ENCODE measurements around the gene CLCN6. TPM values are rescaled to one million over a fixed set of nuclear protein-coding genes. Genes with fewer than 3 reads are reported as not detected.

CLCN6 gene
- total and polyA plus RNA-seq, 2 experiments from 2014 or later, result 22.5 to 31.8 TPM

- TF ChIP-seq, protein P1, sequence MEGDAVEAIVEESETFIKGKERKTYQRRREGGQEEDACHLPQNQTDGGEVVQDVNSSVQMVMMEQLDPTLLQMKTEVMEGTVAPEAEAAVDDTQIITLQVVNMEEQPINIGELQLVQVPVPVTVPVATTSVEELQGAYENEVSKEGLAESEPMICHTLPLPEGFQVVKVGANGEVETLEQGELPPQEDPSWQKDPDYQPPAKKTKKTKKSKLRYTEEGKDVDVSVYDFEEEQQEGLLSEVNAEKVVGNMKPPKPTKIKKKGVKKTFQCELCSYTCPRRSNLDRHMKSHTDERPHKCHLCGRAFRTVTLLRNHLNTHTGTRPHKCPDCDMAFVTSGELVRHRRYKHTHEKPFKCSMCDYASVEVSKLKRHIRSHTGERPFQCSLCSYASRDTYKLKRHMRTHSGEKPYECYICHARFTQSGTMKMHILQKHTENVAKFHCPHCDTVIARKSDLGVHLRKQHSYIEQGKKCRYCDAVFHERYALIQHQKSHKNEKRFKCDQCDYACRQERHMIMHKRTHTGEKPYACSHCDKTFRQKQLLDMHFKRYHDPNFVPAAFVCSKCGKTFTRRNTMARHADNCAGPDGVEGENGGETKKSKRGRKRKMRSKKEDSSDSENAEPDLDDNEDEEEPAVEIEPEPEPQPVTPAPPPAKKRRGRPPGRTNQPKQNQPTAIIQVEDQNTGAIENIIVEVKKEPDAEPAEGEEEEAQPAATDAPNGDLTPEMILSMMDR (IDR thresholded peaks at IDR 0.05; ENCODE audit: low read depth, low read length), result no peak
- Histone ChIP-seq H3K27me3 (no peaks in the 10 kb centered on the region), H3K4me1 (ENCODE audit: low read depth) (peaks cover 31% of the 10 kb centered on the region), H3K4me3 (no peak overlapping the region), H3K27ac (peak overlapping the region; percentile 98), H3K36me3 (peaks cover 25% of the 10 kb centered on the region), H3K9me3 (ENCODE audit: low read depth) (no peaks in the 10 kb centered on the region)
- no peak for DNase-seq (ENCODE audit: low read depth in 1 of 2, low spot score in 1 of 2)
These were observed 11.3 kb upstream of the CLCN6 start for GRCh38 chr1:11794446-11795237.

GRCh38 chr1:11795238-11795890 is 10.6 kb upstream of the CLCN6 start:
- H3K9me3 ChIP-seq (ENCODE audit: low read depth), result no peaks in the 10 kb centered on the region
- TF ChIP-seq, protein P1 (IDR thresholded peaks at IDR 0.05; ENCODE audit: low read depth, low read length), result no peak
- H3K4me3 ChIP-seq, result no peak overlapping the region
- peaks cover 25% of the 10 kb centered on the region for H3K36me3 ChIP-seq
- no peak overlapping the region for H3K27ac ChIP-seq
- H3K4me1 ChIP-seq (ENCODE audit: low read depth), result peaks cover 24% of the 10 kb centered on the region
- no peak for DNase-seq (ENCODE audit: low read depth in 1 of 2, low spot score in 1 of 2)
- no peaks in the 10 kb centered on the region for H3K27me3 ChIP-seq

DNA sequence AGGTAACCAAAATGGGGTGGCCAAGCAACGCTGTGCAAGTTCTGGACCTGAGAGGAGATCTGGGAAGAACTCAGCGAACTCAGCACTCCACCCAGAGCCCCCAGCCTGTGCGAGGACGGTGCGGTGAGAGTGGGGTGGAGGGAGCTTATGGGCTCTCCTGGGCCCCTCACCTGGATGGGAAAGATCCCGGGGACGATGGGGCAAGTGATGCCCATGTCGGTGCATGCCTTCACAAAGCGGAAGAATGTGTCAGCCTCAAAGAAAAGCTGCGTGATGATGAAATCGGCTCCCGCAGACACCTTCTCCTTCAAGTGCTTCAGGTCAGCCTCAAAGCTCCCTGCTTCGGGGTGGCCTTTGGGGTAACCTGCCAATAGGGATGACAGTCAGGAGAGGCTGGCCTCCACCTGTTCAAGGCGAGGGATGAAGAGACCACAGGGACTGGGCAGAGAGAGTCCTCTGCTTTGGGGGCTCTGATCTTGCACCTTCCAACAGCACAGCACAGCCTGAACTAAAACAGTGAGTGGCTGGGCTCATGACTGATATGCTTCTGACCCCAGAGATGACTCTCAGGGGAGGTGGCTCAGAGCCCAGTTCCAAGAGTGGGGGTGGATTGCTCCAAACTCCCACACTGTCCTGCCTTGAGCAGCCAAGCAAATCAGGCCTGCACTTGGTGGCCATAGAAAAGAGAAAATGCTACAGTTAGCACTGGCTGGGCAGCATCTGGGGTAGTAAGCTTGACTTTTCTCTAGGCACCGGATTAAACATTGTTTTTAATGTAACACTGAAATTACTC is 9.8 kb upstream of the CLCN6 start:
- Histone ChIP-seq H3K27me3 (no peaks in the 10 kb centered on the region), H3K9me3 (ENCODE audit: low read depth) (no peaks in the 10 kb centered on the region), H3K27ac (no peak overlapping the region), H3K4me1 (ENCODE audit: low read depth) (peaks cover 17% of the 10 kb centered on the region), H3K36me3 (peaks cover 30% of the 10 kb centered on the region), H3K4me3 (no peak overlapping the region)
- TF ChIP-seq, protein P1 (IDR thresholded peaks at IDR 0.05; ENCODE audit: low read depth, low read length), result no peak
- DNase-seq (ENCODE audit: low read depth in 1 of 2, low spot score in 1 of 2), result peak in 1 of 2 donors; percentile 65

DNA sequence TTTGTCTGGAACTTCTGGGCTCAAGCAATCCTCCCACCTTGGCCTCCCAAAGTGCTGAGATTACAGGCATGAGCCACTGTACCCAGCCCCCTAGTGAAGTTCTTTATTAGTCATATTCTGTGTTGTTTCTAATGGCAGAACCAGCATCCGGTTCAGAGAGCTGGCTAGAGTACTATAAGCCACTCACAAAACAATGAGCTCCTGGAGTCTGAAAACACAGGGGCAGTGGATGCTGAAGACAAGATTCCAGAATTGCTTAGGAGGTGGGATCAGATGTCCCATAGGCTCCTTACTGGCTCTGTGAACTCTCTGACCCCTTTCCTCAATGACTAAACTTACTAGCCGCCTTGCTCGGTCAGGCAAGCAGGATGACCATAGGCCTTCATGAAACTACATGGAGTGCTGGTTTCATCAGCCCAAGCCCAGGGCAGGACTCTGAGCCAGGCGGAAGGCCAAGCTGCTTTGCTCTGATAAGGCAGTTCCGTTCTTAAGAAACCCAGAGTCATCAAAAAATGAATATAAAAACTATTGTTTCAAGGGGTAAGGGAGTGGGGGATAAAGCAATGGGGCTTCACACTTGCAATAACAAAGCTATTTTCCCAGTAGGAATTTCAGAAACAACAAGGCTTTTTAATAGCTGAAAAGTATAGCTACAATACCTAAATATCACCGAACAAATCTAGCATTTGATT is 8.3 kb upstream of the CLCN6 start:
- Histone ChIP-seq H3K4me3 (no peak overlapping the region), H3K9me3 (ENCODE audit: low read depth) (no peaks in the 10 kb centered on the region), H3K36me3 (peaks cover 30% of the 10 kb centered on the region), H3K27me3 (no peaks in the 10 kb centered on the region), H3K27ac (no peak overlapping the region), H3K4me1 (ENCODE audit: low read depth) (peaks cover 11% of the 10 kb centered on the region)
- DNase-seq (ENCODE audit: low read depth in 1 of 2, low spot score in 1 of 2), result peak in 1 of 2 donors; percentile 98
- TF ChIP-seq, protein P1 (IDR thresholded peaks at IDR 0.05; ENCODE audit: low read depth, low read length), result no peak

DNA sequence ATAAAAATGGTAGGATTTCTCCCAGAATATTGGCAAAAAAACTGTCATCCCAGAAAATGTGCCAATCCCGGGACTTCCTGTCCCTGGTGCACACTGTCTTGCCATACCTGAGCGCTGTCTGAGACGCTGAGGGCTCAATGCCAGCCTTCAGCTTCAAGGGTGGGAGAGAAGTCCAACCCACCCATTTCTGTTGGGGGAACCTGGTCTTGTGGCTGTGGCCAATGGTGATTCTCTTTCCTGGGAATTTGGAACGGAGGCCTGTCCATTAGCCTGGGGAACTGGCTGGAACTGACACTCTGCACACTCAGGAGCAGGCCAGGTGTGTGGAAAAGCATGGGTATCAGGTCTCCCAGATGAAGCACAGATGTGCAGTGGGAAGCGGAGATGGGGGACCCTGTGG is 6.9 kb upstream of the CLCN6 start:
- DNase-seq (ENCODE audit: low read depth in 1 of 2, low spot score in 1 of 2), result no peak
- TF ChIP-seq, protein P1 (IDR thresholded peaks at IDR 0.05; ENCODE audit: low read depth, low read length), result no peak
- no peak overlapping the region for H3K27ac ChIP-seq
- H3K4me3 ChIP-seq, result no peak overlapping the region
- no peaks in the 10 kb centered on the region for H3K27me3 ChIP-seq
- H3K36me3 ChIP-seq, result peaks cover 23% of the 10 kb centered on the region
- H3K4me1 ChIP-seq (ENCODE audit: low read depth), result peaks cover 13% of the 10 kb centered on the region
- no peaks in the 10 kb centered on the region for H3K9me3 ChIP-seq (ENCODE audit: low read depth)
